DMS53 treated with DMSO at 0.1 percent for 48 hours (cell line): ENCODE data around the gene WAPL.

Source experiments
- DNase-seq: peaks from one replicate; lab custom pipeline; 2025; ENCODE audit not compliant: unreplicated experiment; lab: John Stamatoyannopoulos, UW

The WAPL gene

DNA sequence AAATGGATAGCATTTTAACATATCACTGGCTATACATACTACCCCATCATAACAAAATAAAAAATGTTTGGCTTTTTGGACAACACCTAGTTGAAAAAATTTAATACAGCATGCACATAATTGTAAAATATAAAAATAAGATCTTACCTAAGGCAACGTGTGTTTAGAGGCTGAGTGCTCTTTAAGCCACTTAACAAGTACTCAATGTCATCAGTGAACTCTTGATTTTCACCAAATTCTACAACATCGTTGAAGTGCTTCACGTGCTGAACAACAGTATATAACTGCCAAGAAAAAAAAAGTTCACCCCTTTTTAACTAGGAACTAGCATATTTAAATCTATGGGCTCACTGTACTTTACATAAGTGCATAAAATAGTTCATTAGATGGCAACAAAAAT is 49.5 kb downstream of the WAPL start:
- no peak for DNase-seq

DNA sequence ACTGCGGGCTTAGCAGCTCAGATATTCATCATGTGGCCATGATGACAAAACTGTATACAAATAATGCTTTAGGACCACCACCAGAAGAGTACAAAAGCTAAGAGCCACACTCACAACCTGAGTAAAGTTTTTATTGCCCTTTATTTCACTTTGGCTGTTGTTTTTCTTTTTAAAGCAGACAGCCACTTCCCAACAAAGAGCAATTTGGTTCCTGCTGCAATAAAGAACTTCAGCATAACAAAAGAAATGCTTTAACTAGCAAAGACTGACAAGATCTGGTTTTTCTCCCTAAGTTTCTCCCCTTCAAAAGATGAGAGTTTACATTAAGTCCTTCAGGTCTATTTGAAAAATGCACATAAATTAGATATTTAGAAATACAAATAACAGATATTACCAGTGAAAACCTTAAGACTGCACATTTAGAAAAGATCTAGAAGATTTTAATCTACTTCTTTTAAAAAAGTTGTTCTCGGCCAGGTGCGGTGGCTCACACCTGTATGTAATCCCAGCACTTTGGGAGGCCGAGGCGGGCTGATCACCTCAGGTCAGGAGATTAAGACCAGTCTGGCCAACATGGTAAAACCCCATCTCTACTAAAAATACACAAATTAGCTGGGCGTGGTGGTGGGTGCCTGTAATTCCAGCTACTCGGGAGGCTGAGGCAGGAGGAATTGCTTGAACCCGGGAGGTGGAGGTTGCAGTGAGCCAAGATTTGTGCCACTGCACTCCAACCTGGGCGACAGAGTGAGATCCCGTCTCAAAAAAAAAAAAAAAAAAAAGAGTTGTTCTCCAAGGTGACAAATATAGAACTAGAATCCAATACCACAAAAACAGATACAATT is 59.4 kb downstream of the WAPL start:
- no peak for DNase-seq

DNA sequence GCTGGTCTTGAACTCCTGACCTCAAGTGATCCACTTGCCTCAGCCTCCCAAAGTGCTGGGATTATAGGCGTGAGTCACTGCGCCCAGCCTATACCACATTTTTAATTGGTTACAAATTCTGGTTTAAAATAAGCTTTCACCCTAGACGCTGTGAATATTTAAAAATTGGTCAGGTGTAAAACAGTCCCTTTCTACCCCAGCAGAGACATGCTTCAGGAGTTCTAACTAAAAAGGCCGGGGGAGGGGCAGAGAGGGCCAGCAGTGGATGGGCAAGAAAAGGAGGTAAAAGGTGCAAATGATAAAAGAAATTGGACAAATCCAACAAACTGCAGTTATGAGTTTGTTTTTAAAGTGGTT is 70.0 kb downstream of the WAPL start:
- DNase-seq, result no peak

DNA sequence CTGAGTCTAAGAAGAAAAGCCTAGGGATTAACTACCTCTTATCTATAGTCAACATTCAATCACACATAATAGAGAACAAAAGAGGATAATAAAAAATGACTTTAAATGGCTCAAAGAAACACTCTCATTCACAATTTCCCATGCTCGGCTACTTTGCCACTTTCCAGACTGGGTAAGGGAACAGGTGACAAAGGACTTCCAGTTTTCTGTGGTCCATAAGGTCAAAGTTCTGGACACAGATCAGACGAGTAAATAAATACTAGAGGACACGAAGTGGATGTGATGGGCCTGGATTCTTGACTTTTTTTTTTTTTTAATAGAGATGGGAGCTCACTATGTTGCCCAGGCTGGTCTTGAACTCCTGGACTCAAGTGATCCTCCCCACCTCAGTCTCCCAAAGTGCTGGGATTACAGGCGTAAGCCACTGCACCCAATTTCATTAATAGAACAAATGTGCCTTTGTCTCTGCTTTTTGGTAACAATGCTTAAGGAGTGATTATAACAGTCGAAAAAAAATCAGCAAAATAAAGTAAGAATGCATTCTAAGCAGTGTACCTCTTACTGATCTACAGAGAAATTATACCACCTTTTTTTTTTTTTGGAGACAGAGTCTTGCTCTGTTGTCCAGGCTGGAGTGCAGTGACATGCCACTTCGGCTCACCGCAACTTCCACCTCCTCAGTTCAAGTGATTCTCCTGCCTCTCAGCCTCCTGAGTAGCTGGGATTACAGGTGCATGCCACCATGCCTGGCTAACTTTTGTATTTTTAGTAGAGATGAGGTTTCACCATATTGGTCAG is 70.6 kb downstream of the WAPL start:
- no peak for DNase-seq

DNA sequence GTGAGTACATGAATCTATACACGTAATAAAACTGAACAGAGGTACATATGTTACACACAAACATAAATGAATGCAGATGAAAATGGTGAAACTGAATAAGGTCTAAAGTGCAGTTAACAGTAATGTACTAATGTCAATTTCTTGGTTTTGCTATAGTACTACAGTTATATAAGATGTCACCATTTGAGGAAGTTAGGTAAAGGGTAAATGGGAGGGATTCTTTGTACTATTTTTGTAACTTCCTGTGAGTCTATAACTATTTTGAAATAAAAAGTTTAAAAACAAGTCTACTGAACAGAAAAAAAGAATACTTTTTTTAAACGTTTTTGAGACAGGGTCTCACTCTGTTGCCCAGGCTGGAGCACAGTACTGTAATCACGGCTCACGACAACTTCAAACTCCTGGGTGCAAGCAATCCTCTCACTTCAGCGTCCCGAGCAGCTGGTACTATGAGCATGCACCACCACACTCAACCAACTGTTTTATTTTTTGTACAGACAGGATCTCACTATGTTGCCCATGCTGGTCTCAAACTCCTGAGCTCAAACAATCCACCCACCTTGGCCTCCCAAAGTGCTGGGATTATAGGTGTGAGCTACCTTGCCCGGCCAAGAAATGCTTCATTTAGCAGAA is 71.5 kb downstream of the WAPL start:
- no peak for DNase-seq

DNA sequence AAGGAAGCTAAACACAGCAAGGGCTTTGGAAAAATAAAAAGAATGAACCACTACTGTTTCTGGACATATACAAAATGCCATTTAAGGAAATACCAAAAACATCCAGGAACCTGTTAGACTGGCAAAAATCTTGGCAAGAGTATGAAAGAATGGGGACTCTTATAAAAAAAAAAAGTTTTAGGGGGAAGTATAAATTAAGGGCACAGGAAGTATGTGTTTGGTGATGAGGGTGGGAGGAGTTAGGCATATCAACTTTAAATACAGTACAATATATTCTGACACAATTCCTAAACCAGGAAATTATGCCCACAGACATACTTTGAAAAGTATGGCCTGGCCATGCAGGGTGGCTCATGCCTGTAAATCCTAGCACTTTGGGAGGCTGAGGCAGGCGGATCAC is 74.2 kb downstream of the WAPL start:
- no peak for DNase-seq

DNA sequence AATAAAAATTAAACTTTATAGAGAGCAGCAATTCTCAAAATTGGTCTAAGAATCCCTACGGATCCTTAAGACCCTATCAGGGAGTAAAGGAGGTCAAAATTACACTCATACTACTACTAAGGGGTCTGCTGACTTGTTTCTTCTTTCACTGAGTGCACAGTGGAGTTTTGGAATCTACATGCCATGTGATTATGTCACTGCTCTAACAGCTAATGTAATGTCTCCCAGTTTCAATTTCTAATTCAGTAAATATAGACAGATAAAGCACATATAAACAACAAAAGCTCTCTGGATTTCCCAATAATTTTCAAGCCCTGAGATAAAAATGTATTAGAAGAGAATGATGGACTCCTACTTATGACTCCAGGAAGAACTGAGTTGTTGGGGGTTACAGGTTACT is 74.6 kb downstream of the WAPL start:
- DNase-seq, result no peak

DNA sequence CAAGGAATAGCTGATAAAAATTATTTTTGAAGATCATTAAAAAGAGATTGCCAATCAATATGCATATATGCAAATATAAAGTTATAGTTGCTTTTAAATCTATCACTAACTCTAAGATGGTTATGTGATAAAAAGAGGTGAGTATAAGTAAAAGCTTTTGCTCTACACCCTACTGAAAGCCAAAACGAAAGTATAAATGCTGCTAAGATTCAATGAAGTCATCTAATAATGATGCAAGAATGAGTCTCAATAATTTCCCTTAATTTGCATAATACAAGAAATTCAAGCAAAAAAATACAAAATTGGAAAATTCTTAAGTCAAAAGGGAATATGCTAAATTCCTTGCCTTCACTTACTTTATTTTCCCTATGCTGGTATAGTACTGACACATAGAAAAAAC is 75.2 kb downstream of the WAPL start:
- DNase-seq, result no peak

DNA sequence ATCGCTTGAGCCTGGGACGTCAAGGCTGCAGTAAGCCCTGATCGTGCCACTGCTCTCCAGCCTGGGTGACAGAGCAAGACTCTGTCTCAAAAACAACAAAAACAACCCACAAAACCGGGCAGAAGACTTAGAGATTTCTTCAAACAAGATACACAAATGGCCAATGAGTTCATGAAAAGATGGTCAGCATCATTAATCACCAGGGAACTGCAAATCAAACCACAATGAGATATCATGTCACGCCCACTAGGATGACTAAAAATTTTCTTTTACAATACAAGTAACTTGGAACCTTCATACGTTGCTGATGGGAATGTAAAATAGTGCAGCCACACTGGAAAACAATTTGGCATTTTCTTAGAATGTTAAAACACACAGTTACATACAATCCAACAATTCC is 77.7 kb downstream of the WAPL start:
- no peak for DNase-seq

DNA sequence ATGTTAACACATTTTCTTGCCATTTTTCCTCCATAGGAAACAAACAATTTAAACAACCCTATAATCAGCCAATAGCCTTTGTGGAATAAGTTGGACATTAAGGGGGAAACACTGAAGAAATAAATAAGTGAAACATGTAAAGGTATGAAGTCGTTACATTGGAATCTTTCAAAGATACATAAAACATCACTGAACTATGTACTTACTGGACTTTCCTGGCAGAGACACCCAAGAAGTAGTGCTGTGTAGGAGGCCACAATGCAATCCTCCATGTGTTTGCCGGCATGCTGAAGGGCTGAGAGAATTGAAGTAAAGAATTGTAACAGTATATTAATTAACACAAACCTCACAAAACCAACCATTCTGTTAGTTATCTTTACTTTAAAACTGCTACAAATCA is 78.5 kb downstream of the WAPL start:
- DNase-seq, result no peak

DNA sequence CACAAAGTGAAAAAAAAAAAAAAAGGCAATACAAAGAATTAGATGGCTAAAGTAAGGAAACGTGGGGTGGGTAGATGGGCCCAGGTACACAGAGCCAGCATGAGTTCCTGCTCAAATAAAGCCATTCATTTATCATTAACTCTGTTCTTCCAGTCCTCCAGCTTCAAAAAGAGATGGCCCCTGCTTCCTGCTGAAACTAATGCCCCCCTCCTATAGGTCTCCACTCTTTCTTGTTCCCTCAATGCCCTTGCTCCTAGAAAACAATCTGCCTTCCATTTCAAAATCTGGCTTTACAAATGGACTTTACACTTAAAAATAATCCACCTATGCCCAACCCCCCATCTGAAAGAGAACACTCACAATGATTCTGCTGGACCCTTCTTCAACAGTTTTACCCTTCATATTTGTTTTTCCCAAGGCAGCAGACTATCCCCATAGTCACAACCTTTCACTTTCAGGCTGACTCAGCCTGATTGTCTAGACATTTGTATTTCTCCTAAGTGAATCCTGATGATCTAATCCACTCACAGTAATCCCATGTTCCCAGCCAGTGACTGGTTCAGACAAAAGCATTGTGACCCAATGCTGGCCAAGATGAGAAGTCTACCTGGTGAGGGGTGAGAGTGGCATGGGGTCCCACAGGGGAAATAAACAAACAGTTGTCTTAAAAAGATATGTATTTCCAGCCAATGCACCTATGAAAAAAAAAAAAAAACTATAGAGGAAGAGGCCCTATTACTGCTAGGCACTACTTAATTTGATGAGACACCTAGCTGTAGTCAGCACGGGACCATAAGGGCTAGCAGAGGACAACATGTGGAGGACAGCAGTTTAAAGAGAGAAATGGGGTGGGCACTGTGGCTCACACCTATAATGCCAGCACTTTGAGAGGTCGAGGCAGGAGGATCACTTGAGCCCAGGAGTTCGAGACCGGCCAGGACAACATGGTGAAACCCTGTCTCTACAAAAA is 80.4 kb downstream of the WAPL start:
- DNase-seq, result no peak

DNA sequence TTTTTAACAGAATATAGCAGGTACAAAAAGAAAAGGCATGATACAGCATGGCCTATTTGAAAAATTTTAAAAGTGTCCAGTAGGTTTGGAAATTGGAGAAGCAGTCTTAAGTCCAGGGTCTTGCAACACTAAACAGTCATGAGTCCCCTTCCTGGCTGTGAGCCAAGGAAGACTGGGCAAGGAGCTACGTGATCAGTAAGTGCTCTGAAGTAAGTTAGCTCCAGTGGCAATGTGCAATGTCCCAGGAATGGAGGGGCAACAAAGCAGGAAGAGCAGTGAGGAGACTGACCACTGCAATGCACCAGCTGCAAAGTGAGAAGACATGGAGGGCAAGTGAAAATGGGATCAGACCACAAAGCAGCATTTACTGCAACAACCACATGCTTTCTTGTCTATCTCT is 82.0 kb downstream of the WAPL start:
- DNase-seq, result no peak

DNA sequence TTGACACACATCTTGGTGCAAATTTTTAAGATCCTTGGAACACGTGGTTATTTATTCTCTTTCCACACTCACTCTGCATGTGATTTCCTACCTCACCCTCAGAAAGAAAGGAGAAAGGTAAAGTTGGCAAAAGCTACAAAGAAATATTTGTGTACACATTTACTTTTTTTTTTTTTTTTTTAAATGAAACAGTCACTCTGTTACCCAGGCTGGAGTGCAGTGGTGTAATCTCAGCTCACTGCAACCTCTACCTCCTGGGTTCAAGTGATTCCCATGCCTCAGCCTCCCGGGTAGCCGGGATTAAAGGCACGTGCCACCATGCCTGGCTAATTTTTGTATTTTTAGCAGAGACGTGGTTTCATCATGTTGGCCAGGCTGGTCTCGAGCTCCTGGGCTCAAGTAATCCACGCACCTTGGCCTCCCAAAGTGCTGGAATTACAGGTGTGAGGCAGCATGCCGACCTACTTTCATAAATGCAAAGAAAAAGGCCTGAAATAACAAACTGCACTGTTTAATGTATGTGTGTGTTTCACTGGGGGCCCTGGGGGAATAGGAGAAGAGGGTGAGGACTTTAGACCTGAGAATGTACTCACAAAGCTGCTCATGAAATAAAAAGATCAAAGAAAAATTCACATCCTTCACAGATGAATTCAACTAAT is 83.4 kb downstream of the WAPL start:
- no peak for DNase-seq

DNA sequence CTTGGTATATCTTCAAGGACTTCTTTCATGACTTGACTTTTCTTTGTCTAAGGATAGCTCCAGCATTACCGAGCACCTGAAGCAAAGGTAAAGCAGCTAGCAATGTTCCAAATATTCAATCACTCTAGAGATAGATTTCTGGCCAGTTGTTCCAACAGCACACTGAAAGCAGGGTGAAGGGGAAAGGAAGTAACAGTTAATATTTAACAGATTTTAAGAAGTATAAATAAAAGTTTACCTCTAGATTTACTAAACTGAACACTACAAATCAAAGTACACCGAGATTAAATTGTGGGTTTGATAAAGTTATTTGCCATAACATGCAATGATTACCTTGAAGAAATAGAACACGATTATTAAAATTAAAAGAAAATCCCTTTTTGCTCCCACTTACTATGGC is 84.1 kb downstream of the WAPL start:
- DNase-seq, result no peak

DNA sequence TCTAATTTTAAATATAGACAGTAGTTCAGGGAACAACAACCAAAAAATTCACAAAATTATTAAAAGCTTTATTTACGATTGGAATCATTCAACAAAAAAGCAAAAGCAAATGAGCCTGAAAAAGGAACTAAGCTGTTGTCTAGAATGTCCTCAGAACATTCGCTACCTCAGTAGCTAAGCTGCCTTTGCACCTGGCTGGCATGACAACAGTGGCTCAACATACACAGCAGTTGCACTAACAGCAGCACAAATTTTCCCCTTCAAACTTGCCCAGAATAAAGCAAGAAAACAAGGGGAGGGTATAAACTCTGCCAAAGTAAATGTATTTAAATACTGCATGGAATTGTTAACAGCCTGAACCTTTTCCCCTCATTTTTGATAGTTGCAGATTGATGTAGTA is 84.6 kb downstream of the WAPL start:
- DNase-seq, result no peak

DNA sequence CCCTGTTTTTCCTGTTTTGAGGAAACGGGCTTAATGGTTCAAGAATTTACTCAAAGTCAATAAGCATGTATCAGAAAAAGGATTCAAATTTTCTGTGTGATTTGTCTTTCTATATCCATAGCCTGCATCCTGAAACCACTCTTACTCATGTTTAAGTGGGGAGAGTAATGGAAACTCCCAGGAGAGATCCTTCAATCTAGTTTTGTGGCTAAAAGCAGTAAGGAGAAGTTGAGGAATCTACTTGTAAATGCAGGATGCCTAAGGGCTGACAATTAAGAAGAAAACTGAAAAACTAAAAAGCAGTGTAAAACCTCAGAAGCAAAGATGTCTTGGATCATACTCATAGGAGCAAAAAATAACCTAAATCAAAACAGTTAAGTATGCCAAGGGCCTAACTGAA is 86.9 kb downstream of the WAPL start:
- no peak for DNase-seq

DNA sequence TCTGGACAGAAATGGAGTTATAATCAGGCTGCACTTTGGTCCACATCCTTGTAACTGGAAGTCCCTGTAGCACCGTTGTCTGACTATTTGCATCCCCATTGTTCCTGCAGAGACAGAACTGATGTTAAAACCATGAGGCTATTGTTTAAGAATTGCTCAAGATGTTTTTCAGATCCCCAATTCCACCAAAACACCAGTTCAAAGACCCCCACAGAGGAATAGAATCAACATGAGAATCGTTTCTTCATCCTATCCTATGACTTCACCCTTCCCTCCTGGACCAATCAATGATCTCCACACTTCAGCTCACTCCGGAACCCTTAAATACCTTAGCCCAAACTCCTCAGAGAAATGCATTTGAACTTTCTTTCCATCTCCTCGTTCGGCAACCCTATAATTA is 97.9 kb downstream of the WAPL start:
- DNase-seq, result no peak

DNA sequence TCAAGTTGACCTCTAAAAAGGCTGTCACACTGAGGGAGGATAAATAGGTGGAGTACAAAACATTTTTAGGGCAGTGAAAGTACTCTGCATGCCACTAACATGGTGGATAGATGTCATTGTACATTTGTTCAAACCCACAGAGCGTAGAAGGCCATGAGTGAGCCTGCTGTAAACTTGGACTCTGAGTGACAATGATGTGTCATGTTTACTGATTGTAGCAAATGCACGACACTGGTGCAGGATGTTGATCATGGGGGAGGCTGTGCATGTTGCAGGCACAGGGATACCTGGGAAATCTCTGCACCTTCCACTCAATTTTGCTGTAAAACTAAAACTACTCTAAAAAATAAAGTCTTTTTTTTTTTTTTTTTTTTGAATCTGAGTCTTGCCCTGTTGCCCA is 102.5 kb downstream of the WAPL start:
- no peak for DNase-seq

DNA sequence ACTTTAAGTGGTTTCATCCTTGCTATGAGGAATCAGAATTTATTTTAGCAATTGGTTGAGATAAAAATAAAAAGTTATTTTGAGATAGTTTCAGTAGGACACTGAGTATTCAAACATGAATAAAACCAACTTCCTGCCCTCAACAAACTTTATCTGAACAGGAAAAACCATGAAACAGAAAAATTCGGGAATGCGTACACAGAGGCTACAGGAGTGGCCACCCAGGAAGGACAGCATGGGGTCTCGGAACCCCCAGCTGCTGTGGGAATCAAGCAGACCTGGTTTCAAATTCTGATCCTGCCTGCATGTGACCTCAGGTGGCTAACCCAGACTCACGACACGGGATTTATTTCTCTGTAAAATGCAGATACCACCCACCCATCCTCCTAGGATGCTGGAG is 106.0 kb downstream of the WAPL start:
- DNase-seq, result no peak

DNA sequence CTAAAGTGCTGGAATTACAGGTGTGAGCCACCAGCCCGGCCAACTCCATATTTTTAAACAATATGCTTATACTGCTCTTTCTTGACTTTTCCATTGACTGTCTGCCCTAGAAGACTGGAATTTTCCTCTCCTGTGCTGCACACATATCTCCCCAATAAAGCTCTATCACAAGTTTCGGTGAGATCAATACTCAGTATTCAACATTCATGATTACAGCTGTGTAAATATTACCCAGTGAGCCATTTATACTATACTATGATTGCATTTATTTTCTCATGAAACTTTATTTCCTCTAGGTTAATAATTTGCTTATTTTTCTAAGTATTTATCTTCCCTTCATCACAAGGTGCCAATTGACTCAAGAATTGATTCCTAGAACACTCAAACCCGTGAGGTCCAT is 106.5 kb downstream of the WAPL start:
- no peak for DNase-seq
